Ovary (tissue), 10 donors: ENCODE measurements around the gene ZC3H7A. TPM values are rescaled to one million over a fixed set of nuclear protein-coding genes. Genes with fewer than 3 reads are reported as not detected.

Experiments
- DNase-seq, 5 donors: peaks; one replicate each; pipeline ENCODE4 v3.0.0-alpha.2; 2019 to 2020
- H3K27ac ChIP-seq, 2 donors: fragments of 200-600 bp; one replicate each; pipeline versions ENCODE4 v1.5.1 to v1.8.0; 2019 to 2022
- H3K27me3 ChIP-seq: fragments of 200-600 bp; one replicate; pipeline ENCODE4 v1.8.0; 2022
- H3K36me3 ChIP-seq: fragments of 200-600 bp; sonication (generic); one replicate; pipeline ENCODE4 v1.5.1; 2019
- H3K4me1 ChIP-seq: one replicate; pipeline ENCODE4 v1.8.1; 2013; ENCODE audit warnings: mild to moderate bottlenecking, moderate library complexity; ENCODE audit not compliant: insufficient read depth
- H3K4me3 ChIP-seq: fragments of 200-600 bp; sonication (generic); one replicate; pipeline ENCODE4 v1.5.1; 2017
- H3K9me3 ChIP-seq, 2 donors: fragments of 200-600 bp in 1 of 2; sonication (generic) in 1 of 2; one replicate each; pipeline versions ENCODE4 v1.5.1 to v1.8.1; 2013 to 2019; ENCODE audit warnings: mild to moderate bottlenecking in 1 of 2, moderate library complexity in 1 of 2
- CTCF ChIP-seq, 3 donors: fragments of 450-650 bp in 2 of 3; fragments of 200-600 bp in 1 of 3; IDR thresholded peaks; one replicate each; pipeline versions ENCODE4 v1.5.1 to v1.8.0; 2016 to 2022; ENCODE audit warnings: antibody characterized with exemption in 3 of 3, mild to moderate bottlenecking in 1 of 3
- EP300 ChIP-seq: sonication (generic); formaldehyde crosslinking; IDR thresholded peaks from one replicate; pipeline ENCODE4 v1.6.1; 2017; ENCODE audit warnings: antibody characterized with exemption
- POLR2A ChIP-seq: fragments of 450-650 bp; IDR thresholded peaks from one replicate; pipeline ENCODE4 v1.6.1; 2017; ENCODE audit warnings: antibody characterized with exemption, mild to moderate bottlenecking, moderate library complexity
- WGBS, 3 donors: extraction: QIAGEN DNeasy Blood & Tissue Kit in 1 of 3; methylation state at CpG; one replicate each; pipeline versions ENCODE4 v1.1.5 to v1.1.7; 2013 to 2017; 5-methylcytosine and 5-hydroxymethylcytosine counted together
- intact Hi-C, 4 donors: fragments of 100-400 bp; cut with DNase I; formaldehyde crosslinking; loops; one replicate each; pipeline versions ENCODE4 v1.11.0 to v1.15.1; 2022 to 2023
- long read RNA-seq, 3 donors: library from polyadenylated mRNA in 2 of 3; unstranded in 2 of 3; transcript quantifications; one replicate each; pipeline ENCODE4 v2.0.0 and lab custom pipeline, GENCODE V29; 2021 to 2026
- polyA plus RNA-seq, 2 donors: library from polyadenylated mRNA; stranded (reverse); fragments of 200-250 nt in 1 of 2; fragments of 350-450 nt in 1 of 2; fragmentation: Illumina TruSeq in 1 of 2; extraction: RNeasy Lipid Tissue Mini Kit (QIAGEN cat#74804) in 1 of 2; gene quantifications; one replicate each; pipeline ENCODE4 v1.2.3, GENCODE V29; 2013 to 2014
- total RNA-seq, 7 donors: library from RNA; depleted of rRNA in 2 of 7; stranded (reverse); fragments of >200 nt in 2 of 7; fragmentation: NEBNext Ultra II Directional in 3 of 7; extraction: Animal tissue kit (Norgen Biotek cat#: 25700) in 3 of 7; gene quantifications; one replicate each; pipeline versions ENCODE4 v1.1.0 to v1.2.4, GENCODE V29; 2016 to 2023
- donor health status: DM: no; HTN: no; CAD: no; lungs with moderate emphysema.
- donor health status: DM: no; HTN: no; CAD: no.
- donor health status: Bipolar disorder and iron deficiency.
- donor health status: DM: yes; HTN: yes; CAD: no.
- donor health status: DM: no; HTN: no; CAD: no.
- donor health status: DM: yes; HTN: yes; CAD: no.

The ZC3H7A gene
- total RNA-seq: 10 to 100 TPM; 42.1 to 60.9 (median 50.7) TPM
- 10 to 100 TPM; 34.9 to 57.6 TPM for polyA plus RNA-seq
- long read RNA-seq, donor 1, partial matches to known transcripts: 17 of 25 reads
- long read RNA-seq, donor 1, other reads (novel, unspliced or antisense): 7 of 25 reads
- long read RNA-seq, donor 2, transcript ZC3H7A-201 (23 exons, 3,825 nt): major isoform, 5 of 6 reads
- long read RNA-seq, donor 2, partial matches to known transcripts: 0 of 6 reads
- long read RNA-seq, donor 2, other reads (novel, unspliced or antisense): 0 of 6 reads
- long read RNA-seq, donor 3, transcript ZC3H7A-201 (23 exons, 3,825 nt): major isoform, 51 of 79 reads
- long read RNA-seq, donor 3, partial matches to known transcripts: 9 of 79 reads
- long read RNA-seq, donor 3, other reads (novel, unspliced or antisense): 17 of 79 reads

- peaks cover 11% of the 10 kb centered on the region for H3K4me1 ChIP-seq
- no peaks in the 10 kb centered on the region for H3K36me3 ChIP-seq
- H3K4me3 ChIP-seq: peak within 1 kb of the TSS; percentile 84
- DNase-seq: peak; percentile 95 to 98 (median 96)
- WGBS, 3 donors: 0 to 1% (median 1%) methylated on average over 42 to 80 of the region's 80 CpGs
- no peaks in the 10 kb centered on the region for H3K27me3 ChIP-seq
- intact Hi-C loops: loop anchor here in 2 of 4 donors (2.0 to 10.0 kb wide), 2 partner anchors 53 to 55 kb away; partner anchors contain the start of gene TXNDC11 (in 2 of the 2)
- peak within 1 kb of the TSS; percentile 97 to 98 for H3K27ac ChIP-seq
- H3K9me3 ChIP-seq: no peaks in the 10 kb centered on the region
- TF ChIP-seq EP300 (no peak), POLR2A (peak; percentile 80), CTCF (IDR thresholded peaks at IDR 0.05) (peak; percentile 50 to 99 (median 97))
These were observed at the start of gene ZC3H7A for GRCh38 chr16:11797166-11797956. Gene ZC3H7A, minus strand, starts transcription at chr16:11797258. Its CDS starts 14,904 bp downstream, at chr16:11782354.

- H3K36me3 ChIP-seq: no peaks in the 10 kb centered on the region
- H3K27me3 ChIP-seq: no peaks in the 10 kb centered on the region
- H3K9me3 ChIP-seq: no peaks in the 10 kb centered on the region
- intact Hi-C loops: no loop called here
- no peak overlapping the region for H3K27ac ChIP-seq
- 88 to 91% (median 89%) methylated on average over 4 of the region's 4 CpGs for WGBS, 3 donors
- no peak overlapping the region for H3K4me3 ChIP-seq
- no peak for DNase-seq
- no peaks in the 10 kb centered on the region for H3K4me1 ChIP-seq
- TF ChIP-seq EP300: no peak
- no peak for TF ChIP-seq POLR2A
- TF ChIP-seq CTCF (IDR thresholded peaks at IDR 0.05): no peak
These were observed 47.4 kb upstream of the ZC3H7A start for GRCh38 chr16:11844499-11844898.

- TF ChIP-seq CTCF (IDR thresholded peaks at IDR 0.05) (no peak), EP300 (no peak), POLR2A (no peak)
- no peaks in the 10 kb centered on the region for H3K27me3 ChIP-seq
- intact Hi-C loops: no loop called here
- DNase-seq: no peak
- H3K4me1 ChIP-seq: no peaks in the 10 kb centered on the region
- 86 to 90% (median 90%) methylated on average over 5 of the region's 5 CpGs for whole genome bisulfite sequencing, 3 donors
- H3K9me3 ChIP-seq: no peaks in the 10 kb centered on the region
- H3K27ac ChIP-seq: no peak overlapping the region
- H3K36me3 ChIP-seq: no peaks in the 10 kb centered on the region
- no peak overlapping the region for H3K4me3 ChIP-seq
These were observed 46.8 kb upstream of the ZC3H7A start for GRCh38 chr16:11843861-11844260.

GRCh38 chr16:11843206-11843605 is 46.1 kb upstream of the ZC3H7A start:
- no peak for DNase-seq
- Histone ChIP-seq H3K36me3 (no peaks in the 10 kb centered on the region), H3K4me3 (no peak overlapping the region), H3K27me3 (no peaks in the 10 kb centered on the region), H3K27ac (no peak overlapping the region), H3K4me1 (no peaks in the 10 kb centered on the region), H3K9me3 (no peaks in the 10 kb centered on the region)
- TF ChIP-seq CTCF (IDR thresholded peaks at IDR 0.05) (no peak), POLR2A (no peak), EP300 (no peak)
- intact Hi-C loops: no loop called here
- 92 to 96% (median 94%) methylated on average over 11 of the region's 11 CpGs for WGBS, 3 donors
